HUES6 (cell line): ENCODE results near the gene KL.

ENCODE experiments used
- H3K27ac ChIP-seq: 2 replicates; pipeline ENCODE4 v1.7.0; 2013; ENCODE audit warnings: low read depth, mild to moderate bottlenecking, low read length, inconsistent platforms
- H3K27me3 ChIP-seq: 2 replicates; pipeline ENCODE4 v1.6.1; 2013; ENCODE audit warnings: low read length; ENCODE audit not compliant: control insufficient read depth, insufficient read depth
- H3K36me3 ChIP-seq: 2 replicates; pipeline ENCODE4 v1.6.1; 2013; ENCODE audit warnings: low read length; ENCODE audit not compliant: control insufficient read depth, insufficient read depth
- H3K4me1 ChIP-seq: 2 replicates; pipeline ENCODE4 v1.6.1; 2013; ENCODE audit warnings: low read length; ENCODE audit not compliant: control insufficient read depth, insufficient read depth
- H3K4me3 ChIP-seq: 2 replicates; pipeline ENCODE4 v1.5.1; 2013; ENCODE audit warnings: low read depth, low read length
- H3K9ac ChIP-seq: one replicate; pipeline ENCODE4 v1.6.1; 2013; ENCODE audit warnings: mild to moderate bottlenecking, low read length
- H3K9me3 ChIP-seq: 2 replicates; pipeline ENCODE4 v1.6.1; 2013; ENCODE audit warnings: low read depth, low read length; ENCODE audit not compliant: control insufficient read depth, insufficient read depth

KL gene

GRCh38 chr13:33016414-33017322, at the start of gene KL:
Gene KL (plus strand): TSS chr13:33016423. CDS start chr13:33016441, 18 bp downstream.
- H3K27me3 ChIP-seq = peaks cover 86% of the 10 kb centered on the region
- no peak within 1 kb of the TSS for H3K27ac ChIP-seq
- H3K36me3 ChIP-seq = no peaks in the 10 kb centered on the region
- no peaks in the 10 kb centered on the region for H3K4me1 ChIP-seq
- H3K4me3 ChIP-seq = peak within 1 kb of the TSS; percentile 67
- H3K9ac ChIP-seq = peak within 1 kb of the TSS; percentile 20
- H3K9me3 ChIP-seq = no peaks in the 10 kb centered on the region

- H3K36me3 ChIP-seq = no peaks in the 10 kb centered on the region
- H3K9ac ChIP-seq = no peak overlapping the region
- H3K27ac ChIP-seq = no peak overlapping the region
- H3K9me3 ChIP-seq = no peaks in the 10 kb centered on the region
- H3K4me3 ChIP-seq = no peak overlapping the region
- H3K4me1 ChIP-seq = no peaks in the 10 kb centered on the region
- H3K27me3 ChIP-seq = no peaks in the 10 kb centered on the region
These were observed 48.5 kb upstream of the KL start for GRCh38 chr13:32967584-32968182.

GRCh38 chr13:32968316-32968715, 47.9 kb upstream of the KL start:
- Histone ChIP-seq H3K9ac (no peak overlapping the region), H3K4me1 (no peaks in the 10 kb centered on the region), H3K4me3 (no peak overlapping the region), H3K9me3 (no peaks in the 10 kb centered on the region), H3K27me3 (no peaks in the 10 kb centered on the region), H3K27ac (no peak overlapping the region), H3K36me3 (no peaks in the 10 kb centered on the region)

GRCh38 chr13:32968793-32969192, 47.4 kb upstream of the KL start:
- H3K9ac ChIP-seq = no peak overlapping the region

GRCh38 chr13:32969516-32969941, 46.7 kb upstream of the KL start:
- H3K4me1 ChIP-seq = no peaks in the 10 kb centered on the region
- no peaks in the 10 kb centered on the region for H3K36me3 ChIP-seq
- no peaks in the 10 kb centered on the region for H3K9me3 ChIP-seq
- no peak overlapping the region for H3K9ac ChIP-seq
- no peaks in the 10 kb centered on the region for H3K27me3 ChIP-seq
- no peak overlapping the region for H3K4me3 ChIP-seq
- no peak overlapping the region for H3K27ac ChIP-seq

More at GRCh38 chr13:32968793-32969192, 47.4 kb upstream of the KL start:
- Histone ChIP-seq H3K36me3 (no peaks in the 10 kb centered on the region), H3K4me3 (no peak overlapping the region), H3K27ac (no peak overlapping the region), H3K4me1 (no peaks in the 10 kb centered on the region), H3K9me3 (no peaks in the 10 kb centered on the region), H3K27me3 (no peaks in the 10 kb centered on the region)

GRCh38 chr13:32976056-32976805, 40.0 kb upstream of the KL start:
- Histone ChIP-seq H3K36me3 (no peaks in the 10 kb centered on the region), H3K4me3 (no peak overlapping the region), H3K9me3 (no peaks in the 10 kb centered on the region), H3K4me1 (no peaks in the 10 kb centered on the region), H3K27me3 (no peaks in the 10 kb centered on the region), H3K27ac (no peak overlapping the region), H3K9ac (no peak overlapping the region)

- no peaks in the 10 kb centered on the region for H3K36me3 ChIP-seq
- no peak overlapping the region for H3K9ac ChIP-seq
- H3K27me3 ChIP-seq = no peaks in the 10 kb centered on the region
- H3K4me3 ChIP-seq = no peak overlapping the region
- no peak overlapping the region for H3K27ac ChIP-seq
- no peaks in the 10 kb centered on the region for H3K9me3 ChIP-seq
- no peaks in the 10 kb centered on the region for H3K4me1 ChIP-seq
These were observed 39.3 kb upstream of the KL start for GRCh38 chr13:32976912-32977311.

- Histone ChIP-seq H3K4me1 (no peaks in the 10 kb centered on the region), H3K4me3 (no peak overlapping the region), H3K27ac (no peak overlapping the region), H3K9me3 (no peaks in the 10 kb centered on the region), H3K9ac (no peak overlapping the region), H3K27me3 (no peaks in the 10 kb centered on the region), H3K36me3 (no peaks in the 10 kb centered on the region)
These were observed 38.9 kb upstream of the KL start for GRCh38 chr13:32977321-32977720.

GRCh38 chr13:32978278-32978677, 37.9 kb upstream of the KL start:
- no peak overlapping the region for H3K4me3 ChIP-seq
- H3K9me3 ChIP-seq = no peaks in the 10 kb centered on the region
- no peaks in the 10 kb centered on the region for H3K27me3 ChIP-seq
- H3K9ac ChIP-seq = no peak overlapping the region
- no peaks in the 10 kb centered on the region for H3K4me1 ChIP-seq
- H3K27ac ChIP-seq = no peak overlapping the region
- H3K36me3 ChIP-seq = no peaks in the 10 kb centered on the region

- Histone ChIP-seq H3K9ac (no peak overlapping the region), H3K36me3 (no peaks in the 10 kb centered on the region), H3K27ac (no peak overlapping the region), H3K9me3 (no peaks in the 10 kb centered on the region), H3K4me1 (no peaks in the 10 kb centered on the region), H3K27me3 (no peaks in the 10 kb centered on the region), H3K4me3 (no peak overlapping the region)
These were observed 33.2 kb upstream of the KL start for GRCh38 chr13:32983058-32983457.
